Measurements from ENCODE around the gene SEMA3A. TPM values are rescaled to one million over a fixed set of nuclear protein-coding genes. Genes with fewer than 3 reads are reported as not detected.

SEMA3A gene
- total RNA-seq, 1 donor from 2014 or later: 134 TPM

GRCh38 chr7:84081973-84082522, 112.5 kb downstream of the SEMA3A start:
- H3F3A ChIP-seq (ENCODE audit: low read depth): peaks cover 11% of the 10 kb centered on the region
- no peak for TF ChIP-seq EZH2 (IDR thresholded peaks at IDR 0.05)
- TF ChIP-seq EZH2phosphoT487 (IDR thresholded peaks at IDR 0.05): no peak
- TF ChIP-seq CTCF (IDR thresholded peaks at IDR 0.05): no peak
- Mint-ChIP-seq H3K27me3 (ENCODE audit: insufficient read depth, low read depth) (no peaks in the 10 kb centered on the region), H3K4me3 (no peak overlapping the region), H3K27ac (no peak overlapping the region), H3K4me1 (peaks cover 10% of the 10 kb centered on the region), H3K9me3 (no peaks in the 10 kb centered on the region), H3K36me3 (no peaks in the 10 kb centered on the region)
- H3K79me2 ChIP-seq (ENCODE audit: low read depth): no peaks in the 10 kb centered on the region
- DNase-seq (ENCODE audit: low spot score): no peak
- H3K9me3 ChIP-seq (ENCODE audit: low read depth): no peaks in the 10 kb centered on the region
- H3K4me1 ChIP-seq: no peaks in the 10 kb centered on the region
- no peak overlapping the region for H3K4me2 ChIP-seq
- no peak overlapping the region for H3K9ac ChIP-seq
- no peaks in the 10 kb centered on the region for H3K36me3 ChIP-seq
- H4K20me1 ChIP-seq (ENCODE audit: low read depth): peaks cover 5% of the 10 kb centered on the region
- no peak overlapping the region for H3K27ac ChIP-seq
- H2AFZ ChIP-seq (replicated peaks): no peak overlapping the region
- no peak overlapping the region for H3K4me3 ChIP-seq
- no peaks in the 10 kb centered on the region for H3K27me3 ChIP-seq

- H3K4me3 Mint-ChIP-seq: no peak overlapping the region
- no peaks in the 10 kb centered on the region for H3K36me3 ChIP-seq
- no peaks in the 10 kb centered on the region for H3K4me1 Mint-ChIP-seq
- no peak overlapping the region for H2AFZ ChIP-seq (replicated peaks)
- H3K4me2 ChIP-seq: no peak overlapping the region
- H3K4me3 ChIP-seq: no peak overlapping the region
- H3K9me3 Mint-ChIP-seq: no peaks in the 10 kb centered on the region
- no peak overlapping the region for H3K27ac Mint-ChIP-seq
- no peaks in the 10 kb centered on the region for H4K20me1 ChIP-seq (ENCODE audit: low read depth)
- no peaks in the 10 kb centered on the region for H3K27me3 Mint-ChIP-seq (ENCODE audit: insufficient read depth, low read depth)
- H3K9ac ChIP-seq: no peak overlapping the region
- no peaks in the 10 kb centered on the region for H3K27me3 ChIP-seq
- H3K4me1 ChIP-seq: no peaks in the 10 kb centered on the region
- H3K79me2 ChIP-seq (ENCODE audit: low read depth): peaks cover 3% of the 10 kb centered on the region
- TF ChIP-seq CTCF (IDR thresholded peaks at IDR 0.05) (no peak), EZH2 (IDR thresholded peaks at IDR 0.05) (no peak), EZH2phosphoT487 (IDR thresholded peaks at IDR 0.05) (no peak)
- no peaks in the 10 kb centered on the region for H3K36me3 Mint-ChIP-seq
- H3F3A ChIP-seq (ENCODE audit: low read depth): peaks cover 10% of the 10 kb centered on the region
- DNase-seq (ENCODE audit: low spot score): no peak
- no peak overlapping the region for H3K27ac ChIP-seq
- no peaks in the 10 kb centered on the region for H3K9me3 ChIP-seq (ENCODE audit: low read depth)
Observed at GRCh38 chr7:84077336-84077735, 117.3 kb downstream of the SEMA3A start.

GRCh38 chr7:84076219-84076618, 118.4 kb downstream of the SEMA3A start:
- Mint-ChIP-seq H3K27me3 (ENCODE audit: insufficient read depth, low read depth) (no peaks in the 10 kb centered on the region), H3K4me1 (no peaks in the 10 kb centered on the region)
- TF ChIP-seq EZH2phosphoT487 (IDR thresholded peaks at IDR 0.05): no peak

GRCh38 chr7:84073186-84073875, 121.3 kb downstream of the SEMA3A start:
- Mint-ChIP-seq H3K4me3 (no peak overlapping the region), H3K27ac (no peak overlapping the region), H3K4me1 (no peaks in the 10 kb centered on the region), H3K9me3 (no peaks in the 10 kb centered on the region), H3K36me3 (peaks cover 9% of the 10 kb centered on the region), H3K27me3 (ENCODE audit: insufficient read depth, low read depth) (no peaks in the 10 kb centered on the region)
- Histone ChIP-seq H3F3A (ENCODE audit: low read depth) (peaks cover 10% of the 10 kb centered on the region), H3K9ac (no peak overlapping the region), H3K27me3 (no peaks in the 10 kb centered on the region), H3K4me1 (no peaks in the 10 kb centered on the region), H2AFZ (replicated peaks) (no peak overlapping the region), H3K9me3 (ENCODE audit: low read depth) (no peaks in the 10 kb centered on the region), H3K4me2 (no peak overlapping the region), H3K4me3 (no peak overlapping the region), H3K79me2 (ENCODE audit: low read depth) (peaks cover 17% of the 10 kb centered on the region), H4K20me1 (ENCODE audit: low read depth) (no peaks in the 10 kb centered on the region), H3K36me3 (peaks cover 11% of the 10 kb centered on the region), H3K27ac (no peak overlapping the region)
- DNase-seq (ENCODE audit: low spot score): no peak
- TF ChIP-seq CTCF (IDR thresholded peaks at IDR 0.05) (no peak), EZH2 (IDR thresholded peaks at IDR 0.05) (no peak), EZH2phosphoT487 (IDR thresholded peaks at IDR 0.05) (no peak)

More at GRCh38 chr7:84076219-84076618, 118.4 kb downstream of the SEMA3A start:
- H3K4me3 ChIP-seq: no peak overlapping the region
- Mint-ChIP-seq H3K27ac (no peak overlapping the region), H3K9me3 (no peaks in the 10 kb centered on the region), H3K4me3 (no peak overlapping the region), H3K36me3 (no peaks in the 10 kb centered on the region)
- no peaks in the 10 kb centered on the region for H3K9me3 ChIP-seq (ENCODE audit: low read depth)
- no peak overlapping the region for H3K4me2 ChIP-seq
- H3K4me1 ChIP-seq: no peaks in the 10 kb centered on the region
- H4K20me1 ChIP-seq (ENCODE audit: low read depth): no peaks in the 10 kb centered on the region
- no peak overlapping the region for H3K27ac ChIP-seq
- H3F3A ChIP-seq (ENCODE audit: low read depth): peaks cover 10% of the 10 kb centered on the region
- H3K36me3 ChIP-seq: no peaks in the 10 kb centered on the region
- H3K27me3 ChIP-seq: no peaks in the 10 kb centered on the region
- no peak overlapping the region for H3K9ac ChIP-seq
- peaks cover 3% of the 10 kb centered on the region for H3K79me2 ChIP-seq (ENCODE audit: low read depth)
- H2AFZ ChIP-seq (replicated peaks): no peak overlapping the region
- DNase-seq (ENCODE audit: low spot score): no peak
